Measurements from ENCODE around the gene CRYGB.
A peak's percentile ranks its signal among the peaks of the same experiment; 100 is the strongest.

CRYGB gene, protein sequence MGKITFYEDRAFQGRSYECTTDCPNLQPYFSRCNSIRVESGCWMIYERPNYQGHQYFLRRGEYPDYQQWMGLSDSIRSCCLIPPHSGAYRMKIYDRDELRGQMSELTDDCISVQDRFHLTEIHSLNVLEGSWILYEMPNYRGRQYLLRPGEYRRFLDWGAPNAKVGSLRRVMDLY

DNA sequence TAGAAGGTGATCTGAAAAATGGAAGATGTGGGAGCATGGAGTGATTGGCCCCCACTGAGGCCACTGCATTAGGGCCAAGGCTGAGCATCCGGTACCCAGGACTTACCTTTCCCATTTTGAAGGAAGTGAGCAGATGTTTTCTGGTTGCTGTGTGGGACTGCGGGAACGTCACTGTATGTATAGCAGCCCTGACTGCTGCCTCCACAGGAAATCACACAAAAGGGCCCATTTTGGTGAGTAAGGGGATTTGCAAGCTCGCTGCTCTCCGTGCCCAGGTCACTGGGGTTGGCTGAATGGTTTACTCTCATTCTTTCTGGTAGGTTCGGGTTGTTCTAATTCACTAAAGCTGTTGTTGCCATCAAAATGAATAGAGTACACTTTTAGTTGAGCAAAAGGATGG lies at the start of gene CRYGB:
Gene CRYGB, minus strand, starts transcription at position 153 of the 400 bp plus-strand sequence. Its CDS starts 38 bp downstream, at position 115.
- DNase-seq (ENCODE audit: low spot score) = no peak

DNA sequence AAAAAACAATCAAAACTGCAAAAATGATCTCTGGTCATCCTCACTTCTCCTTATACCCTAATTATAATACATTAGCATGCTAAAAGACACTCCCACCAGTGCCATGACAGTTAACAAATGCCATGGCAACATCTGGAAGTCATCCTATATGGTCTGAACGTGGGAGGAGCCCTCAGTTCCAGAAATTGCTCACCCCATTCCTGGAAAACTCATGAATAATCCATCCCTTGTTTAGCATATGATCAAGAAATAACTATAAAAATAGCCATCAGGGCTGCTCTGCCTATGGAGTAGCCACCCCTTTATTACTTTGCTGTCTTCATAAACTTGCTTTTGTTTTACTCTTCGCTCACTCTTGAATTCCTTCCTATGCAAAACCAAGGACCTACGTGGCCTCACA lies 49.6 kb upstream of the CRYGB start:
- DNase-seq (ENCODE audit: low spot score) = no peak

DNA sequence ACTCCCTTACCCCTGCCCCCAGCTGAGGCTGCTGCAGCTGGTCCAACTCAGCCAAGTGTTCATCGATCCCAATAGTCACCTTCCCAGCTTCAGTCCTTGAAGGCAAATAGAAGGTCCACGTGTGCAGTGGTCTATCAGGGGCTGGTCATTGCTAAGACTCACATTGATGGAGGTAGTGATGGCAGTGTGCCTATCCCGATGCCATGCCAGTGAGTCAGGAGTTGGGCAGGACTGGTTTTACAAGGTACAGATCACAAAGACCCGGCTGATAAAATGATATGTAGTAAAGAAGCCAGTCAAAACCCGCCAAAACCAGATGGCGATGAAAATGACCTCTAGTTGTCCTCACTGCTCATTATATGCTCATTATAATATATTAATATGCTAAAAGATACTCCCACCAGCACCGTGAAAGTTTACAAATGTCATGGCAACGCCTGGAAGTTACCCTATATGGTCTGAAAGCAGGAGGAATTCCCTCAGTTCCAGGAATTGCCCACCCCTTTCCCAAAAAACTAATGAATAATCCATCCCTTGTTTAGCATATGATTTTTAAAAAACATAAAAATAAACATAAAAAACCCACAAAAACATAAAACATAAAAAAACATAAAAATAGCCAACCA lies 46.8 kb upstream of the CRYGB start:
- no peak for DNase-seq (ENCODE audit: low spot score)

DNA sequence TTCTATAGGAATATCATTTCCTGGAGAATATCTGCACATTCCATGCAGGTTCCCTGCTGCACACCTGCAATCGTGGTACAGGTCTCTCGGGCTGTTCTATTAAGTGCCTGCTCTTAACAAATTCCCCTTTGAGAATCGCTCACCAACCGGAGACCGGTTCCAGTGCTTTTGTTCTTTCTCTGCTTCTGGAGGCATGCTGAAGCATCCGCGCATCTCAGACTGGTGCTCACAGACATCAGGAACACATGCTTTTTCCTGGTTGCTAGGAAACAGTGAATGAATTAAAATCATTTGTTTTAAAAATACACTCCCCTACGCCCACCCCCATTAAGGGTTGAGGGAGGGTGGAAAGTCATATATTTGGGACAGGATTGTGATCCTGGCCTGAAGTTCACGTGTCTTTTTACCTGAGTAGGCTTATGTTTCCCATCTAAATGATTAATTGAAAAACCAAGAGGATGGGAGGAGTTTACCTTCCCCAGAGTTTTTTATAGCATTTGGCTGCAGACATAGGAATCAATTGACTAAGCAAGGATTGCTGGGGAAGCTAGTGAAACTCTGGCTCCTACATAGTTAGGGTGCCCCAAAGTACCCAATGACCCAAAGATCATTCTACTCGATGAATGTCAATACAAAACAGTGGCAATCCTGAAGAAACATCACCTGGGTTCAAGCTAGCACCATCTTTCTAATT lies 44.0 kb upstream of the CRYGB start, which contains the start of gene C2orf80:
Gene C2orf80, minus strand, starts transcription at position 221 of the 694 bp plus-strand sequence. CDS start 3,044 bp downstream, outside the sequence.
- DNase-seq (ENCODE audit: low spot score) = no peak

DNA sequence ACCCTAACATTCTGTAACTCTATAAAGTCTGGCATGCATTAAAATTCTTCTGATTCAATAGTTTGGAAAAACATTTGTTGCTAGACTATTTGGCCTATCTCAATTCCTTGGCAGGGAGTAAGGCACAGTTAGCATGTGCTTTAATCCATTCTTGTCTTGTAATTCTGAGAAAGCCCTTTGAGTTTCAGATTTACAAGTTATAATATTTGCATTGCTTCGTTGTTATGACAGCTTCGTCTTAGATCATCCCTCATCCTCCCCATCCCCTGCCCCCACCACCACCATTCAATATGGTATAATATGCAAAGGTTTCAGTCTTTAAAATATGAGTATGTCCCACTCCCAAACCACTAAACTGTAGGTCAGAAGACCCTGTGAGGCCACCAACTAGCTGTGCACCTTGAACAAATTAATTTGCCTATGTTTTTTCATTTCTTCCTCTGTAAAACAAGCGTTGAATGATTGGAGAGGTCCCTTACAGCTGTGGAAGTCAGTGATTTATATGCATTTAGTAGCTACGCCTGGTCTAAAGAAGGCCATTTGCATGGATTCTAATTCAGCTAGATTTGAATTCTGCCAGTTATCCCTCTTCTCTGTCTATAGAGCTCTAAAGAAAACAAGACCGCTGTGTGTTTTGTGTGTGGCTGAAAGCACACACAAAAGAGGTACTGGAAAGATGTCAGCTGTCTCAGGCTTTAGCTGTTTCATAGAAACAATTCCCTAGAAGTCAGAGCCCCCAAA lies 43.3 kb upstream of the CRYGB start:
- DNase-seq (ENCODE audit: low spot score) = no peak

DNA sequence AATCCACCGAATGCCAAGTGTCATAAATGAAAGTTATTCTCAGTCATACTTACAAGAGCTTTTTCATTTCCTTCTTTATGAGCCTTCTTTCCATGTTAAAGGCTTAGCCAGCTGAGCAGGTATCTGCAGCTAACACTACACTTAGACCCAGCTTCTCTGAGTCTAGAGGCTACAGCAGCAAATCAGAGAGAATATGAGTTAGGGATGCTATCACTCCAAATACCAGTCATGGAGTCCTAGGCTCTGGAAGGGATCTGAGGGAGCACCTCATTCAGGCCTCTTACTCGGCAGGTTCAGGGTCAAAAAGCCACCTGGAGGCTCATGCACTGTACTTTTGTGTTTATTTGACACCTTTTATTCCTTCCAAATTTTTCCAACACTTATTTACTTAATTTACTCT lies 40.9 kb upstream of the CRYGB start:
- DNase-seq (ENCODE audit: low spot score) = no peak

DNA sequence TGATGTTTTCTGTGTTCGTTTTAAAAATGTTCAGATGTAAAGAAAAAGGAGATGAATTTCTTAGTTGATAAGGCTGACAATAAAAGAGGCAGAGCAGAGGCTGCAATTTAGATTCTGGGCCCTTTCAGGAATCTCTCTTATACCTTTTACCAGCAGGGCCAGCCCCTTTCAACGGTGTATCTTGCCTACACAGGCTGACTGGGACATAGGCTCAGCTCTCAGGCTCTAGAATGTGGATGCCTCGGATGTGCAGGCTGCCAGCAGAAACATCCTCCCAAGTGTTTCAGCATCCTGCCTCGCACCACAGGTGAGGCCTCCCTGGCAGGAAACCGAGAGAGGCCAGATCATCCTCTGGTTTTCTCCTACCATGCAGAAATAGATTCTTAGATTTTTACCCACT lies 40.5 kb upstream of the CRYGB start:
- DNase-seq (ENCODE audit: low spot score) = no peak

DNA sequence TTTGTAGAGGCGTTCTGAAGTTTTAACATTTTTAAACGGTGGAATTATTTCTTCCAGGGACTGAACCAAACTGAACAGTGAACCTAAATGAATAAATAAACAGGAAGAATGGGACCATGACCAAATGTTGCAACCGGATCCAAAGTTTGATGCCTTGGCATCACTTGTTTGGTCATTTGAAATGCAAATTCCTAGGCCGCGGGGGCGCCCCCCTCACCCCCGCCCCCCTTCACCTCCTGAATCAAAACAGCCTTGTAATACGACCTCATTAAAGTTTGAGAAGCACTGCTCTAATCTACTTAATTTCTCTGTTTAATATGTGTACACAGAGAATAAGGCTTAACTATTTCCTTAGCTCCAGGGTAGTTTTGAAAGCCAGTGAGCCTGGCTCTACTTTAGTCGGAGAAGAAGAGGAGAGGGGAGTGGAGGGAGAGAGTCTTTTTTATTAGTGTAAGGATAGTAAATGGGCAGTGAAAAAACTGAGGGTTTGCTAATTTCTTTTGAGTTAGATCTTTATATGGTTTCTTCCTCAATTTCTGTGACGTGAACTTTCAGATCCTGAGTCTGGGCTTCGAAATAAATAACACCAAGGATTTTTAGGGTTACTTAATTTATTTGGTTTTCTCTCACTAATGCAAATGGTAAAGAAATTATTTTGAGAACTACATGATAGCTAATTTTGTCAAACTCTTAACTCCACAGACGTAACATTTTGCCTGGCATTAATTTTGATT lies 38.2 kb upstream of the CRYGB start:
- no peak for DNase-seq (ENCODE audit: low spot score)

DNA sequence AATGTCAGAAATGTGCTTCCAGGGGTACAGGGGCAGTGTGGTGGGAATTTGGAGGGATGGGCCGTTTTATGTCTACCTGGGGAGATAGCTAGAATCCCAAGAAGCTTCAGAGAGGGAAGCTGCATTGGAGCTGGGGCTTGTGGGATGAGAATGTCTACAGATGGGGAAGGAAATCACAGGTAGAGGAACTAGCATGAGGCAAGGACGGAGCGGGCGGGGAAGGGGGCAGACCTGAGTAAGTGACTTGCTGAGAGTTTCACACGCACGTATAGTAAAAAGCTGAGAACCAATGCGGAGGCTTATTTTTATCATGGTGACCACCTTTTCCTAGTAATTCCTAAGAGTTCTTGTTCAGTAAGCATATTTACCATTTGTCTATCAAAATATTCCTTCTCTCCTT lies 37.6 kb upstream of the CRYGB start:
- no peak for DNase-seq (ENCODE audit: low spot score)

DNA sequence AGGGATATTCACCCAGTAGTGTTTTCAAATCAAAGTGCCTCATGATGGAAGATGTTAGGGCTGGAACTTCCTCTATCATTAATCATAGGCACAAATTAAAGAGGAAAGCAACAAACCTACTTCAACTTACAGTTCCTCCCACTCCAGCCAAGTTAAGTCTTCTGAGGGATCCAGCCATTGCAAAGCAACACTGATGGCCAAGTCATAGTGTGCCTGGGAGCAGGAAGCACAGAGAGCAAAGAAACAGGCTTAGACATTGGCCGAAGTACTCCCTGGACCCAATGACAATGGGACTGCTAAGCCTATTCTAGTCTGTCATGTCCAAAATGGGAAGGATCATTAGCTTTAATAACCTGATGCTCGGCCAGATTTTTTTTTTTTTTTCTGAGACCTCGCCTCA lies 36.9 kb upstream of the CRYGB start:
- no peak for DNase-seq (ENCODE audit: low spot score)

DNA sequence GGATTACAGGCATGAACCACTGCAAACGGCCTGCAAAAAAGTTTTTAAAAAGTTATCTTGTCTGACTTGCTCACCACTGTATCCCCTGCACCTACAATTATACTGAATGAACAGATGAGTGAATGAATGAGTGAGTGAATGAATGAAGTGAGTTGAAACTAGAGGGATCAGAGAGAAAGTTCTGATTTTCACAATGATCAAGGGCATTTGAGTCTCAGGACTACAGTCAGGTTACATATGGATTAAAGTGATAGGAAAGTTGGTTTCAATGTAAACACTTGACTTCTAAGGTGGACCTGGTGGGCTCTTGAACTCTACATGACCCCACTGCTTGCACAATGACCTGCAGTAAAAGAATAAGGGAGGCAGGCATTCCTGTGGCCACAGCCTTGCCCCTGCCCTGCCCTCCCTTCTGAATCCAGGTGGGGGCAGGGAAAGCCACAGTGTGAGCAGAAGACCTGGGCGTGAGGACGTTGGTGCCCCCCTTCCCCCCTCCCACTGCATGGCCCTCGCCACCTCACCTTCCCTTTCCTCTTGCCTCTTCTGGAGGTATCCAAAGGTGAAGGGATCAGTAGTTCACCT lies 33.2 kb upstream of the CRYGB start:
- DNase-seq (ENCODE audit: low spot score) = no peak

DNA sequence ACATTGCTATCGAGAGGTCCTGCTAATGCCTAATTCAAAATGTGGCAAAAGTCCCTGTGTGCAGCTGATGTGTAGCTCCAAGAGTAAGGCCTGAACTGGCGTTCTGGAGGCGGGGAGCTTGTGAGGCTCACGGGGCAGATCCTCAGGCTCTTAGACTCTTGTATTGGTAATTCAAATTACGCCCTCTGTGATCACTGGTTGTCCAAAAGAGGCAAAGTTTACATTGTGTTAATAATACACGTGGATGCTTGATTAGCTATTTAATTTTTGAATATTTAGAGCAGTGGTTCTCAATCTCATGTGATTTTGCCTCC lies 29.8 kb upstream of the CRYGB start:
- no peak for DNase-seq (ENCODE audit: low spot score)

DNA sequence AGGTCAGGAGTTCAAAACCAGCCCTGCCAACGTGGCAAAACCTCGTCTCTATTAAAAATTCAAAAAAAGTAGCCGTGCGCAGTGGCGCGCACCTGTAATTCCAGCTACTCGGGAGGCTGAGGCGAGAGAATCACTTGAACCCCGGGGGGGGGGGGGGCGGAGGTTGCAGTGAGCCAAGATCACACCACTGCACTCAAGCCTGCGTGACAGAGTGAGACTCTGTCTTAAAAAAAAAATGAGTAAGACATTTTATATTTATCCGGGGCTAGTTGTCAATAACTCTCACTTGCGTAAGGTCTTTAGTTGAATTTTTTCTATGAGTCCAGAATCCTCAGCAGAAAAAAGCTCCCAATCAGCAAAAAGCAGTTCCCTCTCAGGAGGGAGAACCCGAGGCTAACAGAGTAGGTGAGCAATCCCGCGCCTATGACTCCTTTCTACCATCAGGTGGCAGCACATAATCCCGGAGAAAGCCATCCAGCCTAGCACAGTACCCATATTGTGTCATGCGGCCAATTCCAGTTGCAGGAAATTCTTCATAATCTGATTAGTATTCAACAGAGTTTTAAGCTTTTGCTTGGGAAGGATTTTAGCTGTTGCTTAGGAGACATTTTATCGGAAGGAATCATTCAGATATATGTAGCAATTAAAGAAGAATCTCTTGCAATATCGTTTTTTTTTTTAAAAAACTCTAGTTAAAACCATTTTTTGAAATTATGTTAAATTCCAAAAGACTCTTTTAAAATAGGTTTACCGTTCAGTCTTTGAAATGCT lies 29.3 kb upstream of the CRYGB start:
- peak; percentile 81 for DNase-seq (ENCODE audit: low spot score)

DNA sequence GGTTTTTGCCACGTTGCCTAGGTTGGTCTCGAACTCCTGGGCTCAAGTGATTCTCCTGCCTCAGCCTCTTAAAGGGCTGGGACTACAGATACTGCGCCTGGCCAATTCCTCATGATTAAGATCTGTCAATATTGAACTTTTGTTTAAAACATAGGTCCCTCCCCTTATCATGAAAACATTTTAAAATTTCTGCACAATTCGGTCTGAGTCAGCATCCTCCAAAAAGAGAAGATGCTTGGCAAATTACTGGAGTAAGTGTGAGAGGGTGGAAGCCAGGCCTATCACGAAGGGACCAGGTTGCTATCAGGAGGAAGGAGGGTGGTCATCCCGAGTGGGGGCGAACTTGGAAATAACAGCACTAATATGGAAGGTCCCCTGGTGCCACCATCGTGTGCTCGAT lies 28.2 kb upstream of the CRYGB start:
- no peak for DNase-seq (ENCODE audit: low spot score)

DNA sequence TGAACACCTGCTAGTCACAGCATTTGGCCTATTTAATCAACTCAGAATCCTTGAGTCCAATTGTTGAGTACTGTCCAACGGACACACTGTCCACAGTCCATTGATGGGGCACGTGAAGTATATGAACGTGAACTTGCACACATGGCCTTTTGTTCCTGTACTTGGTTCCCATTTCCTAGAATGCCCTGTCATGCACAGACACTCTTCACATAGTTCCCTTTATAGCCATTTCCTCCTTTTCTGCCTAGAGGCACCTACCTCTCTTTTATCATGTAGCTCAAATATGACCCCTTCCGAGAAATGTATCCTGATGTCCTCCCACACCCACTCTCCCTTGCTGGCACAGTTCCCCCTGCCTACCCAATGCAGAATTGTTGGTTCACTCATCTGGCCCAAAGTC lies 26.2 kb upstream of the CRYGB start:
- no peak for DNase-seq (ENCODE audit: low spot score)

DNA sequence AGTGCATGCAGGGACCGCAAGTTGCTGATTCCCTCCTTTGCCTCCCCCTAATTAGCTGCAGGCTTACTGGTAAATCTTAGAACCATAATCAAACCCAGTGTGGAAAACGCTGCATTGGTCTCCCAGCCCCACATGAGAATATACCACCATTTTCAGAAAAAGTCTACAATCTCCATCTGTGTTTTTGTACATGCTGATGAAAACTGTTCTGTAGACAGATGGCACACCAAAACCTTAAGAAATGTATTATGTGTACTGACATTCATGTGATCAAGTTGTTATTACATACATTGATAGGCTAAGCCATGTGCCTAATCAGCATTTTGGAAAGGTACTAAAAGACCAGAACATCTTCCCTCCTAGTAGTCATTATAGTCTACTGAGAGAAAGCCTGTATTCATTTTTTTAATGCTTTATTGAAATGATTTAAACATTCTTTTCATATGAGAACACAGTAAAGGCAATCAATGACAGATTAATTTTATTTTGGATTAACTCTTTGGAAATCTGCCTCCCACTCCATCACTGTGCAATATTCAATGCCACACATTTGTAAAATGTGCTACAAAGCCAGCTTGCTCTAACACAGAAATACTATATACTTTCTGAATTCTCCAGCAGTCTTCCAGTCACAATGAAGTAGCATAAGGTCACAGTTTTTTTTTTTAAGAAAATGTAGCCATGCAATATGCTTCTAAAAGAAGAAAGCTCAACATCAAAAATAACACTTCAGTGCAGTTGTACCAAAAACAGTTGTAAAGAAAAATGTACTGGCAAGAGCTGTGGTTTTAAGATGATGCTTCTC lies 19.2 kb upstream of the CRYGB start:
- no peak for DNase-seq (ENCODE audit: low spot score)

DNA sequence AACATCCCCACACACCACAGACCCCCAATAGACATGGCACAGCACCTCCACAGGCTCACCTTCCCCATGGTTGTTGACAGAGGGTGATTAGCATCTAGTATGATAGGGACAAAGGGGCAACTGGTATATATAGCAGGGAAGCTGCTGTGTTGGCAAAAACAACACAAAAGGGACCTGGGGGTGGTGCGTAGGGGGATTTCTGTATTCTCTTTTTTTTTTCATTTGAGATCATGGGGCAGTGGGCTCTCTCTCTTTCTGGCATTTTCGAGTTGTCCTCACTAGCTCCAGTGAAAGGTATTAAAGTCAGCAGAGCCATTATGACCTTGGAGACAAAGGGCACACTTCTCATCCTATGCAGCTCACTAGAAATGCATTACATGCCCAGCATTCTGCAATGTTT lies 17.5 kb upstream of the CRYGB start, which contains the start of gene CRYGA:
Gene CRYGA, minus strand, starts transcription at position 101 of the 400 bp plus-strand sequence. Its CDS starts 33 bp downstream, at position 68.
- no peak for DNase-seq (ENCODE audit: low spot score)

DNA sequence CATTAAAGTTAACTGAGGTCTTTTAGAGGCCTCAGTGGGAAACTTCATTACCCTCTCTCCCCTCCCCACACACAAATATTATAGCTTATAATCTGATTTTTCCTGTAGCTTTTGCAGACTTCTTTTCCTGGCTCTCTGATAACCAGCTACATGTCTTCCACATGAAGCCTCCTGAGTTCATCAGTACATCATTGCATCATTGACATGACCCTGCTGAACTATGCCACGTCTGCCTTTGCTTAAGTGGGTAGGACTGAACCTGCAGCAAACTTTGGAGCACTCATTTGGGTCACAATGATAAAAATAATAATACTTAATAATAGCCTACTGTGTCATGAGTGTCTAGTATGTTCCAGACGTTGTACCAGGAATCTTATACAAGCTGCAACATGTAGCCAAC lies 10.5 kb upstream of the CRYGB start:
- no peak for DNase-seq (ENCODE audit: low spot score)

DNA sequence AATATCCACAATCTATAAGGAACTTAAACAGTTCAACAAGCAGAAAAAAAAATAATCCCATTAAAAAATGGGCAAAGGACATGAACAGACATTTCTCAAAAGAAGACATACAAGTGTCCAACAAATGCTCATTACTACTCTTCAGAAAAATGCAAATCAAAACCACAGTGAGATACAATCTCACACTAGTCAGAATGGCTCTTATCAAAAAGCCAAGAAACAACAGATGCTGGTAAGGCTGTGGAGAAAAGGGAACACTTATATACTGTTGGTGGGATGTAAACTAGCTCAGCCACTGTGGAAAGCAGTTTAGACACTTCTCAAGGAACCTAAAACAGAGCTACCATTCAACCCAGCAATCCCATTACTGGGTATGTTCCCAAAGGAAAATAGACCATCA lies 7.2 kb upstream of the CRYGB start:
- no peak for DNase-seq (ENCODE audit: low spot score)

DNA sequence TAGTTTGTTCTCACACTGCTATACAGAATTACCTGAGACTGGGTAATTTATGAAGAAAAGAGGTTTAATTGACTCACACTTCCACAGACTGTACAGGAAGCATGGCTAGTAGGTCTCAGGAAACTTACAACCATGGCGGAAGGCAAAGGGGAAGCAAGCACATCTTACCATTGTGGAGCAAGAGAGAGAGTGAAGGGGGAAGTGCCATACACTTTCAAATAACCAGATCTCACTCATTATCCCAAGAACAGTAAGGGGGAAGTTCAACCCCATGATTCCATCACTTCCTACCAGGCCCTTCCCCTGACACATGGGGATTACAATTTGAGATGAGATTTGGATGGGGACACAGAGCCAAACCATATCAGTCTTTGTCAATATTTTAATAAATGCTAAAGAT lies 5.0 kb upstream of the CRYGB start:
- DNase-seq (ENCODE audit: low spot score) = no peak
